Stimulated activated CD4-positive, alpha-beta T cell treated with anti-CD3 and anti-CD28 coated beads, TNF-alpha, amount 100 ng/mL, for 24 hours (primary cell): ENCODE measurements around the gene LENG1.

Experiments used
- DNase-seq, 3 experiments: peaks; one replicate each; pipeline ENCODE4 v3.0.0-alpha.2; 2020; ENCODE audit warnings: low read depth in 3 of 3

LENG1 gene

DNA sequence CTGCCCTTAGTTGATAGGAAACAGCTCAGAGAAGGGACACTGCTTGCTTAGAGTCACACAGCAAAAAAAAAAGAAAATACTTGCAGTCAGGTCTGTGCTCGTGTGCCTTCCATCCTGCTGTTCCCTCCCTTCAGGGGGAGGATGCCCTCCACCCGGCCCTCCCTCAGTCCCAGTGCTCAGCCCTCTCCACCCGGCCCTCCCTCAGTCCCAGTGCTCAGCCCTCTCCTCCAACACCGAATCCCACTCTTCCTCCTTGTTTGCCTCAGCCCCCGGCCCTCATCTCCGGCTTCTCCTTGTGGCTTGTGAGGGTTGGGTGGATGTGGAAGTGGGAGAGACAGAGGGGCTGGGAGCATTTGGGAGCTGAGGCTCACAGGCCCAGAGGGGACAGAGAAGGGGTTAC is 49.9 kb downstream of the LENG1 start:
- DNase-seq = no peak

DNA sequence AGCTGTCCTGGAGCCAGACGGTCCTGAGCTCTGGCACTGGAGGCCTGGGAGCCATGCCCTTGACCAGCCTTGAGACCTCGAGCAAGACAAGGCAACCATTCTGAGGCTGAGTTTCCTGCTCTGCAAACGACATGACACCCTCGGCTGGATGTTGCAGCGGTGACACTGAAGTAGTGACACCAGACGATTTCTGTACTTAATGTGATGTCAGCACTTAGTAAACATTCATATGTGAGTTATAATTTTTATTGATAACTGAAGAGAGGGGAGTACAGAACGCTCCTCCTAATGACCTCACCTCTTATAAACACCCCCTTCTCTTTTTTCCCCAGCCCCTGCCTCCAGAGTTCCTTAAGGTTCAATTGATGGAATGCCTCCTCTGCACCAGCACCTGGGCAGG is 51.0 kb downstream of the LENG1 start:
- DNase-seq = no peak

DNA sequence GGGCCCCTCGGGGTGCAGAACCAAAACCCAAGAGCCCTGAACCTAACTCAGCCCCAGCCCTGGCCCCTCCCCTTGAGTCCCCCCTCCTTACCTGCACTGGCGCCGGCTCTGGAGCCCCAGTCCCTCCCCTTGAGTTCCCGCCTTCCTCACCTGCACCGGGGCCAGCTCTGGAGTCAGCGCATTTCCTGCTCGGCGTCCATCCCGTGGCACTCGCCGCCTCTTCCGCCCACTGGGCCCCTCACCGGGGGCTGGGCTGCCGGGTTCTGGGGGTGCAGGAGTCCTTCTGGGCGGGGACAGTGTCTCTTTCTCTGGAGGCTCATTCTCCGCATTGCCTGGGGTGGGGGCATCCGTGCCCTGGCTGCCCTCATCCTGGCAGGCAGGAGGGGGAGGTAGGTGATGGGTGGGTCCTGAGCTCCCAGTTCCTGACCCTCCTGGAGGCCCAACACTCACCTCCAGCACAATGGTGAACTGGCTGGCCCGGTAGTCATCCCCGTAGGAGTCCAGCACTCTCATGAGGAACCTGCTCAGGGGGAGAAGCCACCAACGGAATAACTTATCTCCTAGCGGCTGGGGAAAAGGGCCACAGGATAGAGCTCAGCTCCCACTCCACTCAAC is 51.5 kb downstream of the LENG1 start:
- no peak for DNase-seq

DNA sequence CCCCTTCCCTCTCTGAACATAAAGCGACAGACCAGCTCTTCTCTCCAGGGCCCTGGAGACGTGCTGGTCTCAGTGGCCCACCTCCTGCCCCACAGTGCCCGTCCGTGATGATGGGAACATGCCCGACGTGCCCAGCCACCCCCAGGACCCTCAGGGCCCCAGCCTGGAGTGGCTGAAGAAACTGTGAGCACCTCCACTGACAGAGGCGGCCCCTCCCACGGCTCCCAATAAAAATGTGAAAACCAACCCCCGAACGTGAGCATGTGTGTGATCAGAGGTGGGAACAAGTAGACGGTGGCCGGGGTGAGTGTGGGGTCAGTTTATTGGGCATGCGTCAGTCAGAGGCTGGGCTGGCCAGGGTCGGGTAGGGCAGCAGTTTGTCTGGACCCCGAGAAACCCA is 52.8 kb downstream of the LENG1 start:
- DNase-seq = no peak

DNA sequence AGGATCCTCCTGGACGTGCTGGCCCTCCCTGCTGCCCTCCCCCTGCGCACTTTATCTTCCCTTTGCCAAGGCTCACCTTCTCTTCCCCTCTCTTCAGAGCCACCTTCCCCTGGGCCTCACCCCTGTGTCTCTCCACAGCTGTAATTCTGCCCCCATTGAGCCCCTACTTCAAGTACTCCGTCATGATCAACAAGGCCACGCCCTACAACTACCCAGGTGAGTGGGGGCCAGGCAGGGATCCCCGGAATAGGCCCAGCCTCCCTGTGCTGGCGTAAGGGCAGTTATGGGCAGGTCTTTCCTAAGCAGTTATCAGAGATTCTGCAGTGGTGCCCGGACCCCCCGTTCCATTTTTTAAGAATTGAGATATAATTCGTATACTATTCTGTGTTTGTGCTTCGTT is 53.7 kb downstream of the LENG1 start:
- no peak for DNase-seq
